Stimulated activated CD8-positive, alpha-beta memory T cell treated with anti-CD3 and anti-CD28 coated beads, Interleukin-15, amount 100 ng/mL, for 1 hour (primary cell): ENCODE data around the gene RERG.

ENCODE experiments used
- DNase-seq: peaks from one replicate; pipeline ENCODE4 v3.0.0-alpha.2; 2020; ENCODE audit warnings: low read depth

Gene RERG

GRCh38 chr12:15186597-15186996, 34.6 kb downstream of the RERG start:
- no peak for DNase-seq

- DNase-seq: no peak
Observed at GRCh38 chr12:15184484-15184883, 36.7 kb downstream of the RERG start.

- DNase-seq: no peak
Observed at GRCh38 chr12:15183821-15184220, 37.4 kb downstream of the RERG start.

GRCh38 chr12:15181017-15181683, 40.1 kb downstream of the RERG start:
- DNase-seq: no peak

- no peak for DNase-seq
Observed at GRCh38 chr12:15180325-15180724, 40.9 kb downstream of the RERG start.

GRCh38 chr12:15179672-15180071, 41.5 kb downstream of the RERG start:
- DNase-seq: no peak

- DNase-seq: no peak
Observed at GRCh38 chr12:15173142-15173541, 48.1 kb downstream of the RERG start.

- DNase-seq: no peak
Observed at GRCh38 chr12:15172060-15172822, 49.0 kb downstream of the RERG start.

GRCh38 chr12:15171012-15171655, 50.1 kb downstream of the RERG start:
- DNase-seq: no peak

- DNase-seq: no peak
Observed at GRCh38 chr12:15168026-15168678, 53.1 kb downstream of the RERG start.

- no peak for DNase-seq
Observed at GRCh38 chr12:15165012-15165659, 56.1 kb downstream of the RERG start.

GRCh38 chr12:15163030-15163976, 57.9 kb downstream of the RERG start:
- DNase-seq: no peak

- no peak for DNase-seq
Observed at GRCh38 chr12:15158083-15158482, 63.1 kb downstream of the RERG start.

GRCh38 chr12:15157269-15157671, 63.9 kb downstream of the RERG start:
- no peak for DNase-seq

- DNase-seq: no peak
Observed at GRCh38 chr12:15155271-15155670, 65.9 kb downstream of the RERG start.

GRCh38 chr12:15154103-15154502, 67.1 kb downstream of the RERG start:
- no peak for DNase-seq

GRCh38 chr12:15152868-15153267, 68.3 kb downstream of the RERG start:
- no peak for DNase-seq

- DNase-seq: no peak
Observed at GRCh38 chr12:15152456-15152855, 68.8 kb downstream of the RERG start.

GRCh38 chr12:15151161-15152091, 69.8 kb downstream of the RERG start:
- no peak for DNase-seq

GRCh38 chr12:15146585-15146984, 74.6 kb downstream of the RERG start:
- no peak for DNase-seq
